ENCODE measurements around the gene LPP.
"Not testable (repeated sequence)": the region's sequence is repeated elsewhere in the genome, so short reads cannot be mapped to it uniquely, and the experiment has no call there.

LPP gene

GRCh38 chr3:188624828-188625227 is 470.9 kb downstream of the LPP start:
- DNase-seq (ENCODE audit: low read depth in 2 of 2): no peak

GRCh38 chr3:188627652-188628051 is 473.7 kb downstream of the LPP start:
- DNase-seq (ENCODE audit: low read depth in 2 of 2): no peak

GRCh38 chr3:188631291-188632010 is 477.5 kb downstream of the LPP start:
- no peak for DNase-seq (ENCODE audit: low read depth in 2 of 2)

- no peak for DNase-seq (ENCODE audit: low read depth in 2 of 2)
Observed at GRCh38 chr3:188633206-188633605, 479.2 kb downstream of the LPP start.

- DNase-seq (ENCODE audit: low read depth in 2 of 2): no peak
Observed at GRCh38 chr3:188634285-188634684, 480.3 kb downstream of the LPP start.

- no peak for DNase-seq (ENCODE audit: low read depth in 2 of 2)
Observed at GRCh38 chr3:188635258-188636042, 481.5 kb downstream of the LPP start.

- DNase-seq (ENCODE audit: low read depth in 2 of 2): not testable (repeated sequence)
Observed at GRCh38 chr3:188636292-188636691, 482.3 kb downstream of the LPP start.

DNA sequence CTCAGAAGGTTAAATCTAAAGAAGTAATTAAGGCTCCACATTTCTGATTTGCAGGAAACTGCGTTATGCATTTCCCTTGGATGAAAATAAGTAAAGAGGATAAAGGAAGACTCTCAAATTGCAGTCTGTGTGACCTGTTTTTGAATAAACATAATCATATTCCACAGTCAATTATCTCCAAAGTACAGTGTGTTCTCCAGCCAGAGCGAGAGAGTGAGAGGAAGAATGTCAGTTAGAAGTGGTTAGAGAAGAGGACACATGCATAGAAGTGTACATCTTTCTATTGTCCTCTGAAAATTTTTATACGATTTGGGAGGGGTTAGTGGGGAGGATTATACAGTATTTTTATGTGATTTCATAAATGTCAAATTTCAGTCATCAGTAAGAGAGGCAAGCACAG is 487.1 kb downstream of the LPP start:
- DNase-seq (ENCODE audit: low read depth in 2 of 2): no peak

GRCh38 chr3:188643736-188644135 is 489.8 kb downstream of the LPP start:
- no peak for DNase-seq (ENCODE audit: low read depth in 2 of 2)

DNA sequence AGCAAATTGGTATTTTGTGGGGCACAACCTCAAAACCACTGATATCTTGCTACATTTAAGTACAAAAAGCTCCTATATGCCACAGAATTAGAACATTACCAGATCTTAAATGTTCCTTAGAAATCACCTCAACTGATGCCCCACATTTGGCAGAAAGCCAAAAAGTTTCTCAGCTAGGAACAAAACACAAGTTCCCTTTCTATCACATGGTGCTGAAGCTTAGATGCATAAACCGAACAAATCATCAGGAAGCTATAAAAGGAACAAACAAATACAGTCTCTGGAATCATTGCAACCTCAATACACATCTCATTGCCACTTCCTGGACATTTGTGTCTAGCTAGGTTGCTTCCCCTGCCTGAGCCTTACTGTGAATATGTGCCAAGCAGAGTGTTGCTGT is 492.6 kb downstream of the LPP start:
- no peak for DNase-seq (ENCODE audit: low read depth in 2 of 2)

DNA sequence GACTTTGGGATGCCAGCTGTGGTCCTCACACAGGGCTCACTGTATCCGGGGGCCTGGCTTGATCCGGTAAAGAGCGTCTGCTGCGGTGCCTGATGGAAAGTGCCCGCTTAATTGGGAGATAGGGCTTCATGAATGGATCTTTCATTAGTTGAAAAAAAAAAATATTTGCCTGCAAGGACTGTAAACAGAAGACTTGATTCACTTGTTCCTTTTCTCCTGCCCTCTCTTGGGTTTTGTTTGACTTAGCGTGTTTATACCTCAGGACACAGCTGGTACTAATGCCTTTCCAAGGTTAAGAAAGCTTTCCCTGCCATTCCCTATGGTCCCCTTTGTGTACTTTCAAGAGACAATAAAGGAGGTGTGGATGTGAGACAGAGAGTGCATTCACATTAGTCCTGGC is 493.3 kb downstream of the LPP start:
- DNase-seq (ENCODE audit: low read depth in 2 of 2): no peak

- no peak for DNase-seq (ENCODE audit: low read depth in 2 of 2)
Observed at GRCh38 chr3:188649521-188649920, 495.6 kb downstream of the LPP start.

DNA sequence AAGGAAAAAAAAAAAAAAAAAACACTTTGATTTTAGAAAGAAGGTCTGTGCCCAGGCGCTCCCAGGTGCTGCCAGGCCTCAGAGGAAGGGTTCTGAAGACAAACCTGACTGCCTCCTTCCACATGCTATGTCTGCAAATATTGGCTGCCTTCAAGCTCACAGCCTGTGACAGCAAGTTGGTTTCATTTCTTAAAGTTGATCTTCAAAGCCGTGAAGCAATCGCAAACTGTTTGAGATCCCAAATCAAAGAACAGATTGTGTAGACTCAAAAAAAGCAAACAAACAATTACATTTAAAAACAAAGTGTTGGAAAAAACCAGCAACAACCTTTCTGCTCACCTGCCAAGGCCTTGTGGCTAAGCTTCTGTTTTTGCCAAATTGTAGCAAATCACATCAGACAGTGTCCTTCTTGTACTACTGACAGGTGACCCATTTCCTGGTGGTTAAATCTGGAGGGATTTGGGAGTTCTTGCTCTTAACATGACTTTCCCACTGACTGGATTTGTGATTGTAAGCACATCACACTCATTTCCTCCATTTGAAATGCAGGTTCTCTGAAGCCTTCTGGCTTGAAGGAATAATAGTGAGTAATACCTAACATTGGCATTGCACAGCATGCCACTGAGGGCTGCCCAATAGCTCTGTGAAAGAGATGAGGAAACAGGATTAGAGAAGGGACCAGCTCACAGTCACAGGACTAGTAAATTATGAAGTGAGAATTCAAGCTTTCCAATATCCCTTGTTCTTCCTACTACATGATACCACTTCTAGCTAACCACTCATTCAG is 502.4 kb downstream of the LPP start:
- no peak for DNase-seq (ENCODE audit: low read depth in 2 of 2)

DNA sequence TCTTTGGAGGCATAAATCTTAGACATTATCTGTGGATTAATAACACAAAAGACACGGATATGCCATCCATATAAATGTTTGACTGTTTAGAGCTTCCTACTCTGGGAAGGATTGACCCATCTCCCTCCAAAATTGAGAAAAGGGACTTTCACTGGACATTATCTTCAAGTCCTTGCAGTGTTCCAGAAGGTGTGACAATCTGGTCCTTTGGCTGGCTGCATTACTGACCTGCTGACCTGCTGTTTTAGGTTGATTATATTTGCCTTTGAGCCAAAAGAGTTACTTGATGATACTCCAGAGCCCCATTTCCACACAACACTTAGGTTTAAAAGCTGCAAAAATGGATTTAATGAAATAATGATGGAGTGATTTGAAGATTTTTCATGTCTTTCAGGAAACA is 504.6 kb downstream of the LPP start:
- no peak for DNase-seq (ENCODE audit: low read depth in 2 of 2)

DNA sequence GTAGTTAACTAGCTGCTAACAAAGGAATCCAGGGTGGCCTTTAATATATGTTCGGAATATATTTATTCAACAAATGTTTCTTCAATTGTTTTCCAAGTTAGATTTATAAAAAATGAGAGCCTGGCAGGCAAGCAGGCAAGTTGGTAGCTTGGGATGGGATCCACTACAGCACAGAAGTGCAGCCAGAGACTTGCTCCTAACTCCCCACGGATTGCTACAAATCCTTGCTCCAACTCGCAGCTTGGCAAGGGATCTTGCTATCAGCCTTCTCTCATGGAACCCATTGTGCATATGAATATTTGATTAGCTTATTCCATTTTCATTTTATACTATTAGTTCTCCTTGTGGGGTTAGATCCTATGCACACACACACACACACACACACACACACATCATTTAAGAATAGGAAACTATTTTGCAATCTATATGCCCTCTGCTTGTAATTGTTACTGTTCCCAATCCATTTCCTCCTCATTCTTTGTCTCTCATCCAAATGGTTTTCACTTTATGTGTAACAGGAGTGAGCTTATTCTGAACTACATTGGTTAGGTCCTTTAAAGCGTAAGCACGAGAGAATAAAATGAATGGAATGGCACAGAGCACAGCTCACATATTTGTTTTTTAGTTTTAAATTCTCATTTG is 505.6 kb downstream of the LPP start:
- DNase-seq (ENCODE audit: low read depth in 2 of 2): no peak

DNA sequence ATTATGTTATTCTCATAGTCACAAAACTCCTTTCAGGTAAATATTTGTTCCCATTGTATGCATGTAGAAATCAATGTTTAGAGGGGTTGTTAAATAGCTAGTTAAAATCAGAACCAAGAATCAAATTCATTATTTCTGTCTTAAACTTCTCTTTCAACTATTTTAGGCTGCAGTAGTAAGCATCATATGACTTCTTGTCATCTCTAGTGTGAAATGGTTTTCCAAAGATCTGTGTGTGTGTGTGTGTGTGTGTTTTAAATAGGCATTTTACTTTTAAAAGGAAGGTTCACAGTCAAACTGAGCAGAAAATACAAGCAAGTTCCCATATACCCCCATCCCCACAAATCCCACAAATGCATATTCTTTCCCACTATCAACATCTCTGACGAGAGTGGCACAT is 506.5 kb downstream of the LPP start:
- DNase-seq (ENCODE audit: low read depth in 2 of 2): no peak

DNA sequence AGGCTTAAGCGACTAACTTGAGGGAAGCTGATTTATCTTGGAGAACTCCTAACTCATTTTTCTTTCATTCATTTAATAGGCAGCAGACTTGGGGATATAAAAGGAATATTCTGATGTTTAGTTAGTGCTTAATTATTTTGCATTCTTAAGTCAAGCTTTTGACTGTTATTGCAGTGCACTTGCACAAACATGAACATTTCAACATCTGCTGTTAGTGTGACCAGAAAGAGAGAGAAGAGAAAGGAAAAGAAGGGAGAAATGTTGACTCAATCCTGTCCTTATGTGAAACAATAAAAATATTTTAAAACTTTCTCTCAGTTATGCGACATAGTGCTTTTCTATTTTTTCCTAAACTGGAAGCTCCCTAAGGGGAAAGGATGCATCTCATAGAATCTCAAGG is 507.8 kb downstream of the LPP start:
- no peak for DNase-seq (ENCODE audit: low read depth in 2 of 2)

GRCh38 chr3:188662214-188662613 is 508.3 kb downstream of the LPP start:
- DNase-seq (ENCODE audit: low read depth in 2 of 2): no peak

DNA sequence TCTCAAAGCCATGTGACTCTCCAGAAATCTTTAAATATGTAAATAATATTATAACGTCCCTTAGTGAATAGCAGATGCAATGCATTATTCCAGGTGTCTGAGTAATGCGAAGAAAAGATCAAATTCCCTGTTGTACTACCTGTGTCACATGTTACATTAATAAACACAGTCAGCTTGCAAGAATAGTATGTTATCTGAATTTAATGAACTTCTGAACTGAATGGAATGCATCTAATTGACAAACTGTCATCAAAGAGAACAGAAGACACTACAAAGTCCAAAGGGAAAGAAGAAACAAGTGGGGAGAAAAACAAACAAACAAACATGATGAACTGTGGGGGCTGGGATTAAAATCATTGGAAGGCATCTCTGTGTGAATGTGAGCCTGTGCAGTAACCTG is 508.8 kb downstream of the LPP start:
- no peak for DNase-seq (ENCODE audit: low read depth in 2 of 2)

GRCh38 chr3:188663839-188664238 is 509.9 kb downstream of the LPP start:
- DNase-seq (ENCODE audit: low read depth in 2 of 2): no peak

- DNase-seq (ENCODE audit: low read depth in 2 of 2): no peak
Observed at GRCh38 chr3:188664795-188665194, 510.8 kb downstream of the LPP start.

GRCh38 chr3:188667926-188668325 is 514.0 kb downstream of the LPP start:
- DNase-seq (ENCODE audit: low read depth in 2 of 2): no peak
